Osteocyte (in vitro differentiated cells): ENCODE data around the gene APPL1. TPM values are rescaled to one million over a fixed set of nuclear protein-coding genes. Genes with fewer than 3 reads are reported as not detected.
"Not testable (repeated sequence)": the region's sequence is repeated elsewhere in the genome, so short reads cannot be mapped to it uniquely, and the experiment has no call there.

Source experiments
- DNase-seq: peaks from one replicate; pipeline ENCODE4 v3.0.0; 2021; ENCODE audit warnings: mixed read lengths; ENCODE audit not compliant: unreplicated experiment; ENCODE audit errors: extremely low spot score
- H3K27ac Mint-ChIP-seq: one replicate; pipeline ENCODE4 v1.8.0; 2021; ENCODE audit warnings: mild to moderate bottlenecking, mixed read lengths; ENCODE audit not compliant: unreplicated experiment
- H3K27me3 Mint-ChIP-seq: one replicate; pipeline ENCODE4 v1.8.0; 2021; ENCODE audit warnings: mixed read lengths; ENCODE audit not compliant: unreplicated experiment
- H3K36me3 Mint-ChIP-seq: one replicate; pipeline ENCODE4 v1.8.0; 2021; ENCODE audit warnings: mixed read lengths; ENCODE audit not compliant: unreplicated experiment
- H3K4me1 Mint-ChIP-seq: one replicate; pipeline ENCODE4 v1.8.0; 2021; ENCODE audit warnings: mixed read lengths; ENCODE audit not compliant: unreplicated experiment
- H3K4me3 Mint-ChIP-seq: one replicate; pipeline ENCODE4 v1.8.0; 2021; ENCODE audit warnings: mild to moderate bottlenecking, moderate library complexity, mixed read lengths; ENCODE audit not compliant: unreplicated experiment
- H3K9me3 Mint-ChIP-seq: one replicate; pipeline ENCODE4 v1.8.0; 2021; ENCODE audit warnings: mixed read lengths; ENCODE audit not compliant: unreplicated experiment
- CTCF ChIP-seq: fragments of 200-600 bp; sonication (generic); IDR thresholded peaks from 2 replicates; pipeline ENCODE4 v1.5.0; 2021; ENCODE audit warnings: antibody characterized with exemption, mild to moderate bottlenecking, moderate library complexity
- total RNA-seq: library from RNA; stranded (reverse); gene quantifications from 2 replicates; pipeline ENCODE4 v1.2.1, GENCODE V29; 2021

The APPL1 gene
- total RNA-seq, 1 donor from 2014 or later = 36.2 TPM

GRCh38 chr3:57292159-57292896, 64.8 kb downstream of the APPL1 start, which contains the start of gene ASB14:
Gene ASB14, minus strand, starts transcription at chr3:57292685. Its CDS starts 652 bp downstream, at chr3:57292033.
- Mint-ChIP-seq H3K4me3 (no peak within 1 kb of the TSS), H3K36me3 (no peaks in the 10 kb centered on the region), H3K27ac (no peak within 1 kb of the TSS), H3K9me3 (no peaks in the 10 kb centered on the region), H3K27me3 (peaks cover 27% of the 10 kb centered on the region), H3K4me1 (no peaks in the 10 kb centered on the region)
- TF ChIP-seq CTCF = no peak
- DNase-seq = no peak

- no peak overlapping the region for H3K27ac Mint-ChIP-seq
- H3K4me1 Mint-ChIP-seq = no peaks in the 10 kb centered on the region
- H3K36me3 Mint-ChIP-seq = no peaks in the 10 kb centered on the region
- no peak for DNase-seq
- H3K4me3 Mint-ChIP-seq = no peak overlapping the region
- no peaks in the 10 kb centered on the region for H3K9me3 Mint-ChIP-seq
- no peak for TF ChIP-seq CTCF
- H3K27me3 Mint-ChIP-seq = peaks cover 33% of the 10 kb centered on the region
Measured at GRCh38 chr3:57292897-57293526, 65.5 kb downstream of the APPL1 start.

- no peak overlapping the region for H3K27ac Mint-ChIP-seq
- no peaks in the 10 kb centered on the region for H3K36me3 Mint-ChIP-seq
- no peaks in the 10 kb centered on the region for H3K4me1 Mint-ChIP-seq
- no peak for TF ChIP-seq CTCF
- H3K4me3 Mint-ChIP-seq = no peak overlapping the region
- no peak for DNase-seq
- H3K9me3 Mint-ChIP-seq = no peaks in the 10 kb centered on the region
- peaks cover 35% of the 10 kb centered on the region for H3K27me3 Mint-ChIP-seq
Measured at GRCh38 chr3:57298041-57298440, 70.5 kb downstream of the APPL1 start.

- peaks cover 18% of the 10 kb centered on the region for H3K27me3 Mint-ChIP-seq
- H3K9me3 Mint-ChIP-seq, H3K27ac Mint-ChIP-seq, DNase-seq, H3K4me1 Mint-ChIP-seq, H3K4me3 Mint-ChIP-seq, H3K36me3 Mint-ChIP-seq: not testable (repeated sequence)
Measured at GRCh38 chr3:57303520-57303919, 76.0 kb downstream of the APPL1 start.

- H3K36me3 Mint-ChIP-seq = no peaks in the 10 kb centered on the region
- DNase-seq = no peak
- no peaks in the 10 kb centered on the region for H3K9me3 Mint-ChIP-seq
- H3K4me1 Mint-ChIP-seq = no peaks in the 10 kb centered on the region
- H3K4me3 Mint-ChIP-seq = no peak overlapping the region
- TF ChIP-seq CTCF = no peak
- H3K27me3 Mint-ChIP-seq = peaks cover 19% of the 10 kb centered on the region
- no peak overlapping the region for H3K27ac Mint-ChIP-seq
Measured at GRCh38 chr3:57309769-57310360, 82.3 kb downstream of the APPL1 start.
